Panc1 (cell line): ENCODE data around the gene C1orf116. TPM values are rescaled to one million over a fixed set of nuclear protein-coding genes. Genes with fewer than 3 reads are reported as not detected.

Experiments
- ATAC-seq: fragments of 200-7000 bp; cut with Tn5 transposase; 2 replicates; pipeline ENCODE4 v1.9.1; 2020; ENCODE audit warnings: mild to moderate bottlenecking, moderate library complexity
- BruUV-seq: library from RNA; stranded (reverse); fragments of 400-500 nt; replicated peaks from 2 replicates; lab custom pipeline; 2021; lab: Mats Ljungman, UMichigan
- CTCF ChIA-PET: fragments of 300-600 bp; sonication (Branson Sonifier 250); formaldehyde crosslinking; loops from one replicate; lab custom pipeline; 2022; ENCODE audit warnings: antibody characterized with exemption; lab: Charles Lee
- POLR2A ChIA-PET: fragments of 300-600 bp; sonication (Branson Sonifier 250); formaldehyde crosslinking; loops from one replicate; lab custom pipeline; 2022; ENCODE audit warnings: antibody characterized with exemption; lab: Charles Lee
- DNase-seq: peaks from one replicate; pipeline ENCODE4 v3.0.0-alpha.2; 2010; ENCODE audit warnings: low read depth, low spot score
- H3K27ac ChIP-seq: 2 replicates; pipeline ENCODE4 v1.5.1; 2011; ENCODE audit warnings: mild to moderate bottlenecking, low read length, inconsistent platforms
- H3K27me3 ChIP-seq: fragments of 200-500 bp; sonication (Bioruptor generic); 2 replicates; pipeline ENCODE4 v1.6.0; 2014; ENCODE audit warnings: low read length, inconsistent platforms; ENCODE audit not compliant: control insufficient read depth, insufficient read depth
- H3K36me3 ChIP-seq: fragments of 200-500 bp; sonication (Bioruptor generic); 2 replicates; pipeline ENCODE4 v1.5.1; 2014; ENCODE audit warnings: inconsistent platforms, mild to moderate bottlenecking, low read length, moderate library complexity; ENCODE audit not compliant: control insufficient read depth, insufficient read depth
- H3K4me1 ChIP-seq: 2 replicates; pipeline ENCODE4 v1.5.1; 2011; ENCODE audit warnings: inconsistent platforms, mild to moderate bottlenecking, low read length, moderate library complexity; ENCODE audit not compliant: control insufficient read depth, insufficient read depth
- H3K4me3 ChIP-seq, 2 experiments: 2 replicates each; pipeline ENCODE4 v1.5.1; 2011 to 2012; ENCODE audit warnings: low read depth in 2 of 2, low read length in 2 of 2, mild to moderate bottlenecking in 2 of 2, inconsistent platforms in 1 of 2, moderate library complexity in 1 of 2
- H3K9me3 ChIP-seq: fragments of 200-500 bp; sonication (Bioruptor generic); 2 replicates; pipeline ENCODE4 v1.5.1; 2014; ENCODE audit warnings: low read depth, mild to moderate bottlenecking, inconsistent platforms, low read length, moderate library complexity; ENCODE audit not compliant: control insufficient read depth, insufficient read depth
- CTCF ChIP-seq: fragments of 450-650 bp; IDR thresholded peaks from 2 replicates; pipeline ENCODE4 v1.5.1; 2017; ENCODE audit warnings: mild to moderate bottlenecking
- POLR2AphosphoS5 ChIP-seq: IDR thresholded peaks from 2 replicates; pipeline ENCODE4 v1.6.1; 2012; ENCODE audit warnings: mild to moderate bottlenecking, low read depth, low read length, moderate library complexity
- REST ChIP-seq, 2 experiments: IDR thresholded peaks; 2 replicates each; pipeline ENCODE4 v1.6.1; 2011 to 2012; ENCODE audit warnings: low read depth in 2 of 2, control low read depth in 1 of 2, low read length in 1 of 2, mild to moderate bottlenecking in 1 of 2, moderate library complexity in 1 of 2; ENCODE audit not compliant: insufficient read depth in 1 of 2
- SIN3A ChIP-seq: IDR thresholded peaks from 2 replicates; pipeline ENCODE4 v1.6.1; 2012; ENCODE audit warnings: low read depth, mild to moderate bottlenecking, low read length, moderate library complexity, borderline replicate concordance; ENCODE audit not compliant: insufficient read depth
- TCF7L2 ChIP-seq: IDR thresholded peaks from 2 replicates; pipeline ENCODE4 v1.6.1; 2011; ENCODE audit warnings: mild to moderate bottlenecking, low read depth, low read length, inconsistent platforms
- in situ Hi-C: cut with HindIII; loops from 2 replicates; pipeline ENCODE4 v1.10.0; 2016; ENCODE audit warnings: low sequenced_read_pairs, low pct_unique_long_range_greater_than_20kb
- intact Hi-C: fragments of 100-400 bp; cut with micrococcal nuclease; formaldehyde crosslinking; loops from one replicate; pipeline ENCODE4 v1.10.0; 2022; ENCODE audit not compliant: unreplicated experiment
- total RNA-seq: library from RNA; stranded (reverse); gene quantifications from one replicate; pipeline ENCODE4 v1.2.1, GENCODE V29; 2021; ENCODE audit not compliant: unreplicated experiment

C1orf116 gene
- total RNA-seq, 1 experiment from 2014 or later, result 0.08 TPM

- BruUV-seq, result no TSS peak
- no peak for ATAC-seq
- Histone ChIP-seq H3K4me1 (no peaks in the 10 kb centered on the region), H3K36me3 (peaks cover 2% of the 10 kb centered on the region), H3K27ac (no peak overlapping the region), H3K9me3 (no peaks in the 10 kb centered on the region), H3K4me3 (no peak overlapping the region), H3K27me3 (no peaks in the 10 kb centered on the region)
- intact Hi-C loops (no loop called here), in situ Hi-C loops (no loop called here)
- TF ChIP-seq CTCF (no peak), POLR2AphosphoS5 (no peak), TCF7L2 (no peak), SIN3A (no peak), REST (IDR thresholded peaks at IDR 0.05; ENCODE audit: insufficient read depth in 1 of 2, low read depth in 2 of 2, low read length in 1 of 2) (no peak)
- CTCF ChIA-PET, result no interaction called here
- POLR2A ChIA-PET, result no interaction called here
- no peak for DNase-seq
Measured at GRCh38 chr1:207078578-207079132, 46.1 kb upstream of the C1orf116 start.

GRCh38 chr1:207077470-207078377 lies 45.2 kb upstream of the C1orf116 start:
- H3K4me1 ChIP-seq, result no peaks in the 10 kb centered on the region
- in situ Hi-C loops (no loop called here), intact Hi-C loops (loop anchor here (1.0 kb wide), 1 partner anchor 422 kb away; no protein-coding TSS in a partner anchor)
- H3K27ac ChIP-seq, result no peak overlapping the region
- ATAC-seq (peak; percentile 91), DNase-seq (peak; percentile 78)
- peaks cover 2% of the 10 kb centered on the region for H3K36me3 ChIP-seq
- BruUV-seq, result no TSS peak
- H3K4me3 ChIP-seq, result no peak overlapping the region
- peak; percentile 95 for TF ChIP-seq CTCF
- no peak for TF ChIP-seq POLR2AphosphoS5
- ChIA-PET CTCF (interaction anchor here (0.7 kb wide), 1 partner anchor 328 kb away, joined by 3 read pairs; no protein-coding TSS in a partner anchor), POLR2A (no interaction called here)
- H3K27me3 ChIP-seq, result no peaks in the 10 kb centered on the region
- H3K9me3 ChIP-seq, result no peaks in the 10 kb centered on the region
